Vagina (tissue), 2 donors: ENCODE results near the gene RCE1. TPM values are rescaled to one million over a fixed set of nuclear protein-coding genes. Genes with fewer than 3 reads are reported as not detected.

ENCODE experiments used
- DNase-seq, 2 donors: peaks; one replicate each; pipeline ENCODE4 v3.0.0-alpha.2; 2017; ENCODE audit errors: extremely low spot score in 2 of 2
- H3K27ac ChIP-seq: fragments of 200-600 bp; sonication (generic); one replicate; pipeline ENCODE4 v1.5.1; 2019
- H3K27me3 ChIP-seq: fragments of 200-600 bp; sonication (generic); one replicate; pipeline ENCODE4 v1.5.1; 2019
- H3K36me3 ChIP-seq, 2 donors: fragments of 200-600 bp; sonication (generic); one replicate each; pipeline ENCODE4 v1.5.1; 2017 to 2019
- H3K4me1 ChIP-seq: fragments of 200-600 bp; sonication (generic); one replicate; pipeline ENCODE4 v1.5.1; 2019
- H3K4me3 ChIP-seq, 2 donors: fragments of 200-600 bp; sonication (generic); 1 replicate in 1 of 2; 2 replicates in 1 of 2; pipeline ENCODE4 v1.5.1; 2016 to 2019
- H3K9me3 ChIP-seq: fragments of 200-600 bp; sonication (generic); one replicate; pipeline ENCODE4 v1.5.1; 2019
- CTCF ChIP-seq, 3 experiments: fragments of 450-650 bp in 2 of 3; fragments of 200-600 bp in 1 of 3; sonication (generic) in 1 of 3; IDR thresholded peaks; one replicate each; pipeline ENCODE4 v1.5.1; 2017 to 2019; ENCODE audit warnings: antibody characterized with exemption in 3 of 3, mild to moderate bottlenecking in 2 of 3, moderate library complexity in 2 of 3
- POLR2A ChIP-seq, 2 donors: fragments of 450-650 bp; IDR thresholded peaks; one replicate each; pipeline ENCODE4 v1.6.1; 2017; ENCODE audit warnings: antibody characterized with exemption in 2 of 2, mild to moderate bottlenecking in 2 of 2, moderate library complexity in 2 of 2
- POLR2AphosphoS5 ChIP-seq, 2 donors: sonication (generic); formaldehyde crosslinking; IDR thresholded peaks; one replicate each; pipeline ENCODE4 v1.9.0; 2017; ENCODE audit warnings: antibody characterized with exemption in 2 of 2, mild to moderate bottlenecking in 2 of 2, low read depth in 1 of 2; ENCODE audit not compliant: insufficient read depth in 1 of 2
- intact Hi-C: fragments of 100-400 bp; cut with DNase I; formaldehyde crosslinking; loops from one replicate; pipeline ENCODE4 v1.15.1; 2023
- total RNA-seq: library from RNA; depleted of rRNA; stranded (reverse); fragments of >200 nt; gene quantifications from one replicate; pipeline ENCODE4 v1.2.3, GENCODE V29; 2016

RCE1 gene
- total RNA-seq, 1 donor from 2014 or later: 23.6 TPM

GRCh38 chr11:66851239-66851596, 8.0 kb downstream of the RCE1 start:
- Histone ChIP-seq H3K4me1 (peaks cover 10% of the 10 kb centered on the region), H3K9me3 (no peaks in the 10 kb centered on the region), H3K27ac (no peak overlapping the region), H3K4me3 (no peak overlapping the region), H3K36me3 (peaks cover 0 to 9% of the 10 kb centered on the region in 2 donors), H3K27me3 (no peaks in the 10 kb centered on the region)
- TF ChIP-seq CTCF (IDR thresholded peaks at IDR 0.05) (no peak), POLR2AphosphoS5 (IDR thresholded peaks at IDR 0.05; ENCODE audit: insufficient read depth in 1 of 2, low read depth in 1 of 2) (no peak), POLR2A (IDR thresholded peaks at IDR 0.05) (no peak)
- no peak for DNase-seq
- intact Hi-C loops: no loop called here

- H3K9me3 ChIP-seq: no peaks in the 10 kb centered on the region
- DNase-seq: no peak
- H3K4me1 ChIP-seq: peaks cover 10% of the 10 kb centered on the region
- H3K27ac ChIP-seq: no peak overlapping the region
- H3K27me3 ChIP-seq: no peaks in the 10 kb centered on the region
- H3K36me3 ChIP-seq: peaks cover 0 to 7% of the 10 kb centered on the region in 2 donors
- no peak overlapping the region for H3K4me3 ChIP-seq
- TF ChIP-seq POLR2A (IDR thresholded peaks at IDR 0.05) (no peak), POLR2AphosphoS5 (IDR thresholded peaks at IDR 0.05; ENCODE audit: insufficient read depth in 1 of 2, low read depth in 1 of 2) (no peak), CTCF (IDR thresholded peaks at IDR 0.05) (no peak)
- intact Hi-C loops: no loop called here
Observed at GRCh38 chr11:66851698-66852465, 8.6 kb downstream of the RCE1 start.

- Histone ChIP-seq H3K4me3 (no peak overlapping the region), H3K27me3 (no peaks in the 10 kb centered on the region), H3K9me3 (no peaks in the 10 kb centered on the region), H3K27ac (no peak overlapping the region), H3K36me3 (peaks cover 0 to 2% of the 10 kb centered on the region in 2 donors), H3K4me1 (peaks cover 14% of the 10 kb centered on the region)
- DNase-seq: no peak
- TF ChIP-seq POLR2A (IDR thresholded peaks at IDR 0.05) (no peak), CTCF (IDR thresholded peaks at IDR 0.05) (no peak), POLR2AphosphoS5 (IDR thresholded peaks at IDR 0.05; ENCODE audit: insufficient read depth in 1 of 2, low read depth in 1 of 2) (no peak)
- intact Hi-C loops: no loop called here
Observed at GRCh38 chr11:66852466-66853241, 9.4 kb downstream of the RCE1 start.

- no peaks in the 10 kb centered on the region for H3K9me3 ChIP-seq
- H3K4me1 ChIP-seq: peaks cover 17% of the 10 kb centered on the region
- no peaks in the 10 kb centered on the region for H3K27me3 ChIP-seq
- H3K27ac ChIP-seq: no peak overlapping the region
- no peaks in the 10 kb centered on the region for H3K36me3 ChIP-seq
- TF ChIP-seq POLR2AphosphoS5 (IDR thresholded peaks at IDR 0.05; ENCODE audit: insufficient read depth in 1 of 2, low read depth in 1 of 2) (no peak), CTCF (IDR thresholded peaks at IDR 0.05) (no peak), POLR2A (IDR thresholded peaks at IDR 0.05) (no peak)
- H3K4me3 ChIP-seq: no peak overlapping the region
- DNase-seq: no peak
- intact Hi-C loops: no loop called here
Observed at GRCh38 chr11:66853242-66854229, 10.3 kb downstream of the RCE1 start.
